Mesenteric fat pad (tissue), 1 donor: ENCODE results near the gene TRIM9. TPM values are rescaled to one million over a fixed set of nuclear protein-coding genes. Genes with fewer than 3 reads are reported as not detected.

Experiments used
- DNase-seq: peaks from one replicate; pipeline ENCODE4 v3.0.0-alpha.2; 2020; ENCODE audit warnings: low spot score
- total RNA-seq: library from RNA; stranded (reverse); fragmentation: NEBNext Ultra II Directional; extraction: Animal tissue kit (Norgen Biotek cat#: 25700); gene quantifications from one replicate; pipeline ENCODE4 v1.2.1, GENCODE V29; 2021
- donor health status: DM: yes; HTN: yes; CAD: no.

TRIM9 gene
- total RNA-seq, 1 donor from 2014 or later: 1.3 TPM

DNA sequence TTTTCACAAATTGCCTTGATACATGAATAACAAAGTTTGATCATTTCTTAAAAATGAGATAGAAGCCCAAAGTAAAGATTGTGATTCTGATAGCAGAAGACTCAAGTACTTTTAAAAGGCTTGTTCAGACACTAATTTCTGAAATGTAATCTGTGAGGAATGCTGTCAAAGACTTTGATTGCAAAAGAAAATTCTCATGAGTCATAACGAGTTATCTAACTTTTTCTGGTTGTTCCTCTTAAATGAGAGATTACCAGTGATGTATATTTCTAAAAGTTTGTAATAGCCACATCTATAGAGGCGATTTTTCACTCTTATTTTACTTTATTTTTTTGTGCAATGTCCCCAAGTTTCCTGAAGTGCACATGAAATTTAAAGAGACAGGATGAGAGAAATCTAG lies 157.6 kb downstream of the TRIM9 start:
- no peak for DNase-seq

DNA sequence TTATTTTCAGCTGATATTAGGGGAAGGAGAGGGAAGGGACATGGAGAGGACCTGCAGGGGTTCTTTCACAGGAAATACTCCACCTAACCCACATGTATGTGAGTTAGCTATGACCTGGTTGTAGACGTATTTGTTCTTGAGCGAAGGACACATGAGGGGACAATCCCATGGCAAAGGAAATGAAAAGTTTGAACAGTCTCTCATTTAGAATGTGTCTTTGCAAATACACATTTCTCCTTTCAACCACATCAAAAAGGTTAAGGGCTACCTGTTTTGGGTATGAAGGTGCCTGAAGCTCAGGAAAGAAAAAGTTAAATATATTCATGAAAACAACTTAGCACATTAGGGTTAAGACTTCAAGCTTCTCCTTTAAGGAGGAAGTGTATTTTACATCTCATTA lies 158.0 kb downstream of the TRIM9 start:
- no peak for DNase-seq

DNA sequence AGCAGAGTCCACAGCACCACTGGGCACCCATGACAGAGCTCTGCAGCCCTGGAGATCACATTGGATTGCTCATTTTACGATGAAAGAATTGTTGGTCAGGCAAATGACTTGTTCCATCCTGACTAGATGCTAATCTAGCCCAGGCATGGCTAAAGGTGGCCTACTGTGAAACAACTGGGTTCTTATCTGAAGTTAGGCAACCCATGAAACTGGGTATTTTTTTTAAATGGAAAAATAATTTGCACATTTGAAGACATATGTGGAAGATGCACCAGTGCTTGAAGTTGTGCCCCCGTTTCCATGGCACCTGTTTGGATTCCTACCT lies 158.9 kb downstream of the TRIM9 start:
- no peak for DNase-seq

- no peak for DNase-seq
These were observed 159.5 kb downstream of the TRIM9 start for GRCh38 chr14:50935126-50936015.

GRCh38 chr14:50932592-50933495 lies 162.1 kb downstream of the TRIM9 start:
- no peak for DNase-seq

GRCh38 chr14:50932156-50932555 lies 162.7 kb downstream of the TRIM9 start:
- DNase-seq: no peak

DNA sequence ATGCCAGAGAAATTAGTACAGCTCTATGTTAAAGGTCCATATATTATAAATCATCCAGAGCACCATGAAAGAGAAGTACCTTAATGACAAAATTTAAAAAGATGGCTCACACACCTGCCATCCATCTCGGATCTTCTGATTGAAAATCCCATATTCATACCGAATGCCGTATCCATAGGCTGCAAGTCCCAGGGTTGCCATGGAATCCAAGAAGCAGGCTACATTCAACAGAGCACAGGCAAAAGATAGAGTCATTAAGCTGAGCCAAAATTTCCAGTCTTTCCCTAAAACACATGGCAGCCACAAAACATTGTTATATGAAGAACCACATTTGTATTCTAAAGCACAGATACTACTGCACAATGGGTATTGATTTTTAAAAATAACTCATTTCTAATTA lies 163.3 kb downstream of the TRIM9 start:
- DNase-seq: no peak

GRCh38 chr14:50929506-50929905 lies 165.4 kb downstream of the TRIM9 start:
- no peak for DNase-seq

GRCh38 chr14:50928002-50928635 lies 166.8 kb downstream of the TRIM9 start:
- no peak for DNase-seq

- no peak for DNase-seq
These were observed 168.0 kb downstream of the TRIM9 start for GRCh38 chr14:50926851-50927386.

Other genes with a start within 250 kb of the TRIM9 start
- not detected for gene ABHD12B, start 223.1 kb downstream of the TRIM9 start, total RNA-seq
- gene PYGL, start 150.6 kb downstream of the TRIM9 start, total RNA-seq: 174 TPM
- 31.1 TPM for gene TMX1, start 145.1 kb upstream of the TRIM9 start, total RNA-seq